ENCODE results near the gene AOAH.

Gene AOAH

GRCh38 chr7:36604806-36605205 is 119.5 kb downstream of the AOAH start:
- H3K4me3 ChIP-seq (replicated peaks; ENCODE audit: low read depth, low read length) = no peak overlapping the region
- no peak for TF ChIP-seq CTCF (IDR thresholded peaks at IDR 0.05; ENCODE audit: insufficient read depth, low read length, poor library complexity, severe bottlenecking)
- DNase-seq (ENCODE audit: extremely low read depth, insufficient read length) = no peak
- H3K27me3 ChIP-seq (replicated peaks; ENCODE audit: control insufficient read depth, insufficient read depth, low read length) = no peaks in the 10 kb centered on the region; the same call in 1 of the 2 replicates
- no peaks in the 10 kb centered on the region for H3K36me3 ChIP-seq (ENCODE audit: control insufficient read depth, insufficient read depth, low read length)

GRCh38 chr7:36602934-36603887 is 121.1 kb downstream of the AOAH start:
- no peak overlapping the region for H3K4me3 ChIP-seq (replicated peaks; ENCODE audit: low read depth, low read length)
- TF ChIP-seq CTCF (IDR thresholded peaks at IDR 0.05; ENCODE audit: insufficient read depth, low read length, poor library complexity, severe bottlenecking) = no peak
- DNase-seq (ENCODE audit: extremely low read depth, insufficient read length) = no peak
- no peaks in the 10 kb centered on the region; the same call in 1 of the 2 replicates for H3K27me3 ChIP-seq (replicated peaks; ENCODE audit: control insufficient read depth, insufficient read depth, low read length)
- H3K36me3 ChIP-seq (ENCODE audit: control insufficient read depth, insufficient read depth, low read length) = no peaks in the 10 kb centered on the region

- Histone ChIP-seq H3K36me3 (ENCODE audit: control insufficient read depth, insufficient read depth, low read length) (no peaks in the 10 kb centered on the region), H3K4me3 (replicated peaks; ENCODE audit: low read depth, low read length) (no peak overlapping the region), H3K27me3 (replicated peaks; ENCODE audit: control insufficient read depth, insufficient read depth, low read length) (no peaks in the 10 kb centered on the region; the same call in 1 of the 2 replicates)
- DNase-seq (ENCODE audit: extremely low read depth, insufficient read length) = no peak
- TF ChIP-seq CTCF (IDR thresholded peaks at IDR 0.05; ENCODE audit: insufficient read depth, low read length, poor library complexity, severe bottlenecking) = no peak
Observed at GRCh38 chr7:36602511-36602910, 121.8 kb downstream of the AOAH start.

GRCh38 chr7:36601601-36602000 is 122.7 kb downstream of the AOAH start:
- no peaks in the 10 kb centered on the region; the same call in 1 of the 2 replicates for H3K27me3 ChIP-seq (replicated peaks; ENCODE audit: control insufficient read depth, insufficient read depth, low read length)

GRCh38 chr7:36600869-36601530 is 123.3 kb downstream of the AOAH start:
- Histone ChIP-seq H3K4me3 (replicated peaks; ENCODE audit: low read depth, low read length) (no peak overlapping the region), H3K27me3 (replicated peaks; ENCODE audit: control insufficient read depth, insufficient read depth, low read length) (no peaks in the 10 kb centered on the region; the same call in 1 of the 2 replicates), H3K36me3 (ENCODE audit: control insufficient read depth, insufficient read depth, low read length) (no peaks in the 10 kb centered on the region)
- TF ChIP-seq CTCF (IDR thresholded peaks at IDR 0.05; ENCODE audit: insufficient read depth, low read length, poor library complexity, severe bottlenecking) = no peak
- no peak for DNase-seq (ENCODE audit: extremely low read depth, insufficient read length)

More at GRCh38 chr7:36601601-36602000, 122.7 kb downstream of the AOAH start:
- Histone ChIP-seq H3K36me3 (ENCODE audit: control insufficient read depth, insufficient read depth, low read length) (no peaks in the 10 kb centered on the region), H3K4me3 (replicated peaks; ENCODE audit: low read depth, low read length) (no peak overlapping the region)
- DNase-seq (ENCODE audit: extremely low read depth, insufficient read length) = no peak
- TF ChIP-seq CTCF (IDR thresholded peaks at IDR 0.05; ENCODE audit: insufficient read depth, low read length, poor library complexity, severe bottlenecking) = no peak

Measured in GM06990 (cell line).